ENCODE results near the gene HMGA1.

GRCh38 chr6:34284563-34285447 is 48.1 kb downstream of the HMGA1 start:
- TF ChIP-seq EZH2 (IDR thresholded peaks at IDR 0.05) (no peak), FOXP2 (optimal IDR thresholded peaks at IDR 0.05; ENCODE audit: control extremely low read depth, extremely low read length, insufficient read depth) (no peak), POLR2AphosphoS5 (IDR thresholded peaks at IDR 0.05; ENCODE audit: borderline replicate concordance, low read depth, low read length) (no peak)
